HG03095 (cell line): Measurements from ENCODE around the gene SIGLEC14.
"Not testable (repeated sequence)": the region's sequence is repeated elsewhere in the genome, so short reads cannot be mapped to it uniquely, and the experiment has no call there.

Source experiments
- ATAC-seq: cut with Tn5 transposase; IDR thresholded peaks from one replicate; pipeline ENCODE4 v1.9.1; 2021; ENCODE audit warnings: moderate library complexity; ENCODE audit not compliant: unreplicated experiment

The SIGLEC14 gene

DNA sequence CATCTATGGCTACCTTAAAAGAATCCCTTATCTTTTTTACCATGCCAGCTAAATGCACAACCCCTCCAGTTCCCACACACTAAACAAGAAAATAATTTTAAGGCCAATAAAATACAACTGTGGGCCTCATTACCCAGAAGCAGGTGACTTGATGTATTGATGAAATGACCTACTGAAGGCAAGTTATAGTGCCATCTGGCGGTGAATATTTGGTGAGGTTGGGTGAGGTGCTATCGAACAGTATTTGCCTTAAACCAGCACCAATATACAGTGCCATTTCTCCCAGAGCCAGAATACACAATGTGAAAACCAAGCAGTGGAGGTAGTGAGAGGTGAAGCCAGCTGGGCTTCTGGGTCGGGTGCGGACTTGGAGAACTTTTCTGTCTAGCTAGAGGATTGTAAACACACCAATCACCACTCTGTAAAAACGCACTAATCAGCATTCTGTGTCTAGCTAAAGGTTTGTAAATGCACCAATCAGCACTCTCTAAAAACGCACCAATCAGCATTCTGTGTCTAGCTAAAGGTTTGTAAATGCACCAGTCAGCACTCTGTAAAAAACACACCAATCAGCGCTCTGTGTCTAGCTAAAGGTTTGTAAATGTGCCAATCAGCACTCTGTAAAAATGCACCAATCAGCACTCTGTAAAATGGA, 29.4 kb upstream of the SIGLEC14 start:
- not testable (repeated sequence) for ATAC-seq

DNA sequence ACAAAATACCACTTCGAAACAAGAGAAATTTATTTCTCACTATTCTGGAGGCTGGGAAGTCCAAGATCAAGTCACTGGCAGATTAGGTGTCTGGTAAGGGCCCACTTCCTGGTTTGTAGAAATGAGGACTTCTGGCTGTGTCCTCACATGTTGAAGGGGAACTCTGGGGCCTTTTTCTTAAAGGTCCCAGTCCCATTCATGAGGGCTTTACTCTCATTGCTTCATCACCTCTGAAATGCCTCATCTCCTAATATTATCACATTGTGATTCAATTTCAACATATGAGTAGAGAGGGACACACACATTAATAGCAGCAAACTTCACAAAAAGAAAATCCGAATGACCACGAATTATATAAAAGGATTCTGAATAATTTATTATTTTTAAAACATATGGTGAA, 21.6 kb upstream of the SIGLEC14 start:
- no peak for ATAC-seq

- ATAC-seq = no peak
Observed at GRCh38 chr19:51664997-51665396, 18.4 kb upstream of the SIGLEC14 start.

DNA sequence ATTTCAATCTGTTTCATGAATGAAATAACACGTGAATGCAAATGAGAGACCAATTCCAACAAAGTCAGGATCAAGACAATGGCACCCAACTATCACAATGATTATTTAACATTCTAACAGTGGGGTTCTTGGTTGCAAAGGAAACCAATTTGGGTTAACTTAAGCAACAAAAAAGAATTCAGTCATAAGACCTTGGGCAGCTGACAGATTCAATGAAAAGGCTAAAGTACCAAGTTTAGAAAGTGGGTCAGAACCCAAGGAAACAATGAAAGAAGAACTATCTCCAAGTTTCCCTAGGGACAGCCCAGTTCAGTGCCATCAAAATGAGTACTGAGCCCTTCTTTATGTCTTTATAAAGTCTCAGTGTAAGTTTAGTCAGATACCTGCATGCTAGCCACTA, 17.5 kb upstream of the SIGLEC14 start:
- ATAC-seq = no peak

DNA sequence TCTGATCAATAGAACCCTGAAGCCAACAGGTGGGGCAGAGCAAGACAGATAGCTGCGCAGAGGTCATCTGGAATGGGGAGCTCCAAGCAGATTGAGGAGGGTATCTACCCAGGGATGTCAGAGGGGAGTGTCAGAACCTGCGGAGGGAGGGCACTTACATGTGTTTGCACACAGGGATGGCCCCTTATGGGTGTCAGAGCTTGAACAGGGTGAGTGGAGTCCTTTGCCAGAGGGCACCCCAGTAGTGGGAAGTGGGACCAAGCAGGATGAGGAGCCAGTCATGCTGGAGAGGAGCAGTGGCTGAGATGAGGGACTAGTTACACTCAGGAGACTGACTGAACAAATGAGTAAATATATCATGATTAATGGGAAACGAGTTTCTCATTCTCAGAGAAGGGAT, 17.0 kb upstream of the SIGLEC14 start:
- no peak for ATAC-seq

DNA sequence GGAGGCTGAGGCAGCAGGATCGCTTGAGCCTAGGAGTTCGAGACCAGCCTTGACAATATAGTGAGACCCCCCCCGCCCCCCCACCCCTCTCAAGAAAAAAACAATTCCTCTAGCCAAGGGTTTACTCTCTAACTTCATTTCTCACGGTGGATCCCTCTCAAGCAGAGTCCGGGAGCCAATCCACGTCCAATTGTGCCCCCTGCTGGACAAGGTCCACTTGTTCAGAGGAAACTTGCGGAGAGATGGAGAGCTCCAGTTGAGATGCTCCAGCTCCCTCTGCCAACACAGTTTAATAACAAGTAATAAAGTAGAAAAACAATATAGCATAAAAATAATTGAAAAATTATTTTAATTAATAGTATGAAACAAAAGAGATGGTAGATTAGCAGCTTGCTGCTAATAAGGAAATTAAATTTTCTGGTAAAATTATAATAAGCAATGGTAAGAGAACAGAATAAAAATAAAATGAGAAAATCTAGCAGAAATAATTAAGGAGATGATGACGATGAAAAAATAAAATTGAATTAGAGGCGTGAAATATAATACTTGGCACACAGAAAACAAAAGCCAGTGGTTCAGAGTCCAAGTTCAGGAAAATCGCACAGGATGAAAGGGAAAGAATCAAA, 14.5 kb upstream of the SIGLEC14 start:
- ATAC-seq = no peak

DNA sequence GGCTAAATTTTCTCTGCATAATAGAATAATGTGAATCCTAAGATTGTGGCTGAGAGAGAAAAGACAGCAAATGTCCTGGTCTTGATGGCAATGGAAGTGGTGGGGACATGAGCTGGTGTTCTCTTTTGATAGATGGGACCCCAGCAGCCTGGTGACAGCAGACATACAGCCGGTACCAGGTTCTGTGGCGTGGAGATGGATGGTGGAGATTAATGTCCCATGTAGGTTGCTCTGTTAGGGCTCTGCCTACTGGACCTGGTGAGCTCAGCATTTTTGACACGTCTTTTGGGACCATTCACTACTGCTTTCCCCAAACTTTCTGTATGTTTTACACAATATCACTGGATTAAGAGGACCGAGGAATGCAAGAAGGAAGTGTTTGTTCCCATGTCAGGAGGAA, 8.2 kb upstream of the SIGLEC14 start:
- ATAC-seq = no peak

GRCh38 chr19:51653162-51653561, 6.5 kb upstream of the SIGLEC14 start:
- no peak for ATAC-seq

- ATAC-seq = no peak
Observed at GRCh38 chr19:51652266-51652665, 5.6 kb upstream of the SIGLEC14 start.

GRCh38 chr19:51651216-51651846, 4.7 kb upstream of the SIGLEC14 start:
- ATAC-seq = no peak

DNA sequence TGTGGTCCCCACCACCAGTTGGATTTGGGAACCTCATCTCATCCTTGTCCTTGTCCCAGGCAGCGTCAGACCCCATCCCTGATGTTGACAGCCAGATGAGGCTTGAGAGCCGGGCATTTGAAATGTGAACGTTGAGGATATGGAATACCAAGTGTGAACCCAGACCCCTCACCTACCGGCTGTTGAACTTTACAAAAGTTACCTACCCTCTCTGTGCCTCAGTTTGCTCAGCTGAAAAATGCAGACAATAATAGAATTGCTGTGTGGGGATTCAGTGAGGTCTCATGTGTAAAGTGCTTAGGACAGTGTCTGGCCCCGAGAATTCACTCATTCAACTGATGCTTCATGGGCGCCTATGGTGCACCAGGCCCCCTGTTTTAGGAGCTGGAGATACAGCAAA, 693 bp upstream of the SIGLEC14 start:
- ATAC-seq = no peak

GRCh38 chr19:51644636-51645271, 1.9 kb downstream of the SIGLEC14 start:
- no peak for ATAC-seq

- no peak for ATAC-seq
Observed at GRCh38 chr19:51641648-51642047, 5.0 kb downstream of the SIGLEC14 start.

DNA sequence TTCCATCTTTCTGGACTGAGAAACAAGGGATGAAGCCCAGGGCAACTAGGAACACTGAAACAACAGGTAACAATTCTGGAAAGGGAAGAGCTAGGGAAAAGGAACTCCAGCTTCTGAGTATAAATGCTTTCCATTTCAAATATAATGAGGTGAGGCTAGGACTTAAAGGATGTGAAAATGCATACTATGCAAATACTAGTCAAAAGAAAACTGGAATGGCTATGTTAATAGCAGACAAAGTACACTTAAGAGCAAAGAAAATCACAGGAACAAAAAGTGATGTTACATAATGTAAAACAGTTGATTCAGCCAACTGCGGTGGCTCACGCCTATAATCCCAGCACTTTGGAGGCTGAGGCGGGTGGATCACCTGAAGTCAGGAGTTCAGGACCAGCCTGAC, 6.2 kb downstream of the SIGLEC14 start:
- no peak for ATAC-seq

DNA sequence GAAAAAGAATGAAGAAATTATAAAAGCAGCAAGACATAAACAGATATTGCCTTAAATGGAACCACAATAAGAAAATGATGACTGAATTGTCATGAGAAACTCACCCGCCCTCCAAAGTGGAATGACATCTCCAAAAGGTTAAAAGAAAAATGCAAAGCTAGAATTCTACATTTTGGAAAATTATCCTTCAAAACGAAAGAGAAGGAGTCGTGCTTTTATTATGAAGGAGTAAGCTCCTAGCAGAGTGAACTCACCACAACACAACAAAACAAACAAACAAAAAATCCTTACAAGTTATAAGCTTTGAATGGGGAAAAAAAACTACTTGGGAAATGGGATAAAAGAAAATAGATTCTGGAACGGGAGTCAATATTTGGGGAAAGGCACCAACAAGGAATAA, 6.7 kb downstream of the SIGLEC14 start:
- no peak for ATAC-seq

DNA sequence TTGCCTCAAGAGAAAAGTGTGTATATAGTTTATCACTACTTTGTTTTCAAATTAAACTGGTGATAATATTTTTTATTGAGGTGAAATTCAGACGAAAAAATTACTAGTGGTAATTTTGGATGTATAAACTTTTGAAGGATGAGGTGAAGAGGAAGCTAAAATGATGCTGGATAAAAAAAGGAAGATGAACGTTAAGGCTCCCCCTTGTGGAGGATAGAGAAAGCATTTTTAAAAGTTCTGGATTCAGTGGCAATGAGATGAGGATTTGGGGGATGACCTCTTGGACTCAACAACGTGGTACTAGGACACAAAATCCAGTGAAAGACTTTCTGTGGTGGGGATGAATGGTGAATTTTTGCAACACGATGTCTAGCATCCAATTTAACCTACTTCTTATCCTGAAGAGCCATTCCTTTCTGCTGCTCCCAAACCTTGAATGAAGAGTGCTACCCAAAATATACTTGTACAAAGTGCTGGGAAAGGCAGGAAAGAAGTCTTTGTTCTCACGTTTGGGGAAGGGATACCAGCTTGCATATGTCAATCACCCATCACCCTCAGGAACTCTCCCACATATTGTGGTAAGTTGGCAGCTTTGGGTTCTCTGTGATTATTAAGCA, 9.2 kb downstream of the SIGLEC14 start:
- ATAC-seq = no peak

GRCh38 chr19:51632126-51632525, 14.5 kb downstream of the SIGLEC14 start:
- no peak for ATAC-seq

- not testable (repeated sequence) for ATAC-seq
Observed at GRCh38 chr19:51630315-51630714, 16.3 kb downstream of the SIGLEC14 start, which contains the start of gene SIGLEC5. Gene SIGLEC5, minus strand, starts transcription at chr19:51630401. Its CDS starts 66 bp downstream, at chr19:51630335.

DNA sequence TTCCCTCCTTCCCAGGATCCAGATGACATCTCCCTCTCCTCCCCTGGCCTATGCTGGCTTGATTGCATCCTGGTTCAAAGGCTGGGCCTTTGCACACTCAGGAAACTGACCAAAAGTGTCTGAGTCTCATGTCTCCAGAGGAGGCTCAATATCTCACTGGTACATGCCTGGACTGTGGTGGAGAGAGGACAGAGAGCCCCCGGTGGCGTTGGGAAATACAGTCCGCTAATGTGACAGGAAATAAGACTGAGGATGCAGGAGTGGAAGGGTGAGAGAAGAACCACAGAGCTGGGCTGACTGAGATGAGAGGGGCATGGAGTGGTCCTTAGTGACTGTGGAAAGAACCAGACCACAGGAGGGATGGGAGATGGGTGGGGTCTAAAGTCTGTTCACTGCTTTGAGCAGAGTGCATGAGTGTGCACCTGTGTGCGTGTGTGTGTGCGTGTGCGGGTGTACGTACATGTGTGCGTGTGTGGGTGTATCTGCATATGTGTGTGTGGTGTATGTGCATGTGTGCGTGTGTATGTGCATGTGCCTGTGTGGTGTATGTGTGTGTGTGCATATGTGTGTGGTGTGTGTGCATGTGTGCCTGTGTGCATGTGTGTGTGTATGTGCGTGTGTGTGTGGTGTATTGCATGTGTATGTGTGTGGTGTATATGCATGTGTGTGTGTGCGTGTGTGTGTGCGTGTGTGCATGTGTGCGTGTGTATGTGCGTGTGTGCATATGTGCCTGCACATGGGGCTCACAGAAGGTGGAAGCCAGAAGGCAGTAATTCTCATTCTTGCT, 18.3 kb downstream of the SIGLEC14 start:
- no peak for ATAC-seq

GRCh38 chr19:51627491-51628138, 19.0 kb downstream of the SIGLEC14 start:
- ATAC-seq = no peak
